Measurements from ENCODE around the gene AGAP5. TPM values are rescaled to one million over a fixed set of nuclear protein-coding genes. Genes with fewer than 3 reads are reported as not detected.
"Not testable (repeated sequence)": the region's sequence is repeated elsewhere in the genome, so short reads cannot be mapped to it uniquely, and the experiment has no call there.

AGAP5 gene
- total and polyA plus RNA-seq, 9 of the 15 experiments (the other 6 are each of a cell fraction or from before 2014, with no cell fraction given): 0.32 to 7.5 (median 5.3) TPM

- peak; percentile 73 for ATAC-seq
- POLR2A ChIA-PET; H3K79me2 ChIP-seq (ENCODE audit: control insufficient read depth, insufficient read depth, low read length); H3K9me1 ChIP-seq (ENCODE audit: control insufficient read depth, insufficient read depth, low read length); H4K20me1 ChIP-seq (replicated peaks; ENCODE audit: control insufficient read depth, insufficient read depth, low read length); CTCF ChIA-PET (ENCODE audit: low intra/inter-chr PET ratio); BruUV-seq (replicated peaks); DNase-seq (ENCODE audit: extremely low read depth in 1 of 4, low spot score in 3 of 4); intact Hi-C loops (cut with micrococcal nuclease); FAIRE-seq; H3K4me1 ChIP-seq (replicated peaks in 1 of 2; ENCODE audit: control insufficient read depth in 2 of 2, insufficient read depth in 2 of 2, low read length in 2 of 2); H3K9me3 ChIP-seq (replicated peaks; ENCODE audit: control insufficient read depth, insufficient read depth, low read depth, low read length); H3K4me2 ChIP-seq (ENCODE audit: insufficient read depth, low read length); H3K4me3 ChIP-seq; H3K27me3 ChIP-seq (ENCODE audit: control insufficient read depth in 2 of 2, insufficient read depth in 2 of 2, low read length in 2 of 2); TF ChIP-seq JUND (IDR thresholded peaks at IDR 0.05; ENCODE audit: borderline replicate concordance, low read depth, low read length): not testable (repeated sequence)
- 25% methylated on average over 1 of the region's 1 CpG for WGBS (ENCODE audit: insufficient coverage, low coverage, missing lambda C conversion rate)
- peak overlapping the region; percentile 21; the same call in 2 of the 3 replicates for H3K27ac ChIP-seq (ENCODE audit: extremely low read depth, low read depth, low read length)
- peak overlapping the region; percentile 68; the same call in 1 of the 2 replicates for H2AFZ ChIP-seq (ENCODE audit: low read depth, low read length)
- in situ Hi-C loops (cut with MboI): loop anchor here (5.0 kb wide), 1 partner anchor 51 kb away; the partner anchor contains the start of gene SYNPO2L
- H3K9ac ChIP-seq (ENCODE audit: insufficient read depth in 1 of 2, low read depth in 2 of 2, low read length in 2 of 2): peak overlapping the region in 1 of 2 experiments; percentile 58; a peak in 1 of 4 replicates
- H3K36me3 ChIP-seq (ENCODE audit: control insufficient read depth, insufficient read depth, low read length): peaks cover 22% of the 10 kb centered on the region; the same call in 1 of the 3 replicates
- TF ChIP-seq MAX (CRISPR knock-in tag; IDR thresholded peaks at IDR 0.05) (peak; percentile 54; the same call in 1 of the 2 replicates), JUND (tag; IDR thresholded peaks at IDR 0.05; ENCODE audit: borderline replicate concordance, low read depth, low read length) (0 out of 3 replicates have a peak, but pooled peaks have one; percentile 16)
Observed at GRCh38 chr10:73708122-73708521, 10.2 kb upstream of the AGAP5 start.

- FAIRE-seq; intact Hi-C loops (cut with micrococcal nuclease): not testable (repeated sequence)
Observed at GRCh38 chr10:73707628-73708027, 9.7 kb upstream of the AGAP5 start.

More at GRCh38 chr10:73707628-73708027, 9.7 kb upstream of the AGAP5 start:
- H3K27ac ChIP-seq (ENCODE audit: extremely low read depth, low read depth, low read length); H3K4me3 ChIP-seq; H3K4me1 ChIP-seq (replicated peaks in 1 of 2; ENCODE audit: control insufficient read depth in 2 of 2, insufficient read depth in 2 of 2, low read length in 2 of 2); H3K79me2 ChIP-seq (ENCODE audit: control insufficient read depth, insufficient read depth, low read length); H4K20me1 ChIP-seq (replicated peaks; ENCODE audit: control insufficient read depth, insufficient read depth, low read length); CTCF ChIA-PET (ENCODE audit: low intra/inter-chr PET ratio); DNase-seq (ENCODE audit: extremely low read depth in 1 of 4, low spot score in 3 of 4); ATAC-seq; POLR2A ChIA-PET; H3K9me1 ChIP-seq (ENCODE audit: control insufficient read depth, insufficient read depth, low read length); H2AFZ ChIP-seq (ENCODE audit: low read depth, low read length); H3K27me3 ChIP-seq (ENCODE audit: control insufficient read depth in 2 of 2, insufficient read depth in 2 of 2, low read length in 2 of 2); BruUV-seq (replicated peaks); H3K4me2 ChIP-seq (ENCODE audit: insufficient read depth, low read length); H3K9ac ChIP-seq (ENCODE audit: insufficient read depth in 1 of 2, low read depth in 2 of 2, low read length in 2 of 2); H3K9me3 ChIP-seq (replicated peaks; ENCODE audit: control insufficient read depth, insufficient read depth, low read depth, low read length); TF ChIP-seq ATF3 (CRISPR knock-in tag; conservative IDR thresholded peaks at IDR 0.05): not testable (repeated sequence)
- peak; percentile 12; the same call in 1 of the 2 replicates for TF ChIP-seq ARID1B (IDR thresholded peaks at IDR 0.05)
- peak; percentile 60 for TF ChIP-seq ZNF316 (IDR thresholded peaks at IDR 0.05)
- TF ChIP-seq EGR1 (conservative IDR thresholded peaks at IDR 0.05): 0 out of 2 replicates have a peak, but pooled peaks have one; percentile 12
- TF ChIP-seq C11orf30 (IDR thresholded peaks at IDR 0.05; ENCODE audit: low read depth): peak; percentile 47; the same call in 1 of the 2 replicates
- TF ChIP-seq L3MBTL2 (IDR thresholded peaks at IDR 0.05): 0 out of 2 replicates have a peak, but pooled peaks have one; percentile 18
- peak; percentile 48 for TF ChIP-seq FOSL1 (tag; conservative IDR thresholded peaks at IDR 0.05)
- peak; percentile 90 for TF ChIP-seq ATF3 (IDR thresholded peaks at IDR 0.05)
- 0 out of 2 replicates have a peak, but pooled peaks have one; percentile 23 for TF ChIP-seq EP400 (IDR thresholded peaks at IDR 0.05)
- H3K36me3 ChIP-seq (ENCODE audit: control insufficient read depth, insufficient read depth, low read length): peaks cover 20% of the 10 kb centered on the region; the same call in 1 of the 3 replicates
- in situ Hi-C loops (cut with MboI): loop anchor here (5.0 kb wide), 1 partner anchor 50 kb away; the partner anchor contains the start of gene SYNPO2L
